ENCODE data around the gene OCRL. TPM values are rescaled to one million over a fixed set of nuclear protein-coding genes. Genes with fewer than 3 reads are reported as not detected.

OCRL gene
- total RNA-seq, 1 experiment from 2014 or later: 53.7 TPM

DNA sequence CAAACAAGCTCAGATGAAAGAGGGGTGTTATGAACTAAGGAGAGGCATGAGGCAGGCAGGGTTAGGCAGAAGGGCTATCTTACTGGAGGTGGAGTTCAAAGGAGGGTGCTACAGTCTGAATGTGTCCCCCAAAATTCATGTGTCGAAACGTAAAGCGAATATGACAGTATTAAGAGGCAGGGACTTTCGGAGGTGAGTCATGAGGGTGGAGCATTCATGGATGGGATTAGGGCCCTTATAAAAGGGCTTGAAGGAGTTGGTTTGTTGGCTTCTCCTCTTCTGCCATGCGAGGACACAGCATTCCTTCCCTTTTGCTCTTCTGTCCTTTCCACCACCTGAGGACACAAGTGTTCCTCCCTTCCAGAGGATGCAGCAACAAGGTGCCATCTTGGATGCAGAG is 91.8 kb downstream of the OCRL start:
- ATAC-seq (no peak; the same call in 1 of the 2 replicates), DNase-seq (ENCODE audit: low read depth, low spot score) (no peak)
- TF ChIP-seq, protein P1, sequence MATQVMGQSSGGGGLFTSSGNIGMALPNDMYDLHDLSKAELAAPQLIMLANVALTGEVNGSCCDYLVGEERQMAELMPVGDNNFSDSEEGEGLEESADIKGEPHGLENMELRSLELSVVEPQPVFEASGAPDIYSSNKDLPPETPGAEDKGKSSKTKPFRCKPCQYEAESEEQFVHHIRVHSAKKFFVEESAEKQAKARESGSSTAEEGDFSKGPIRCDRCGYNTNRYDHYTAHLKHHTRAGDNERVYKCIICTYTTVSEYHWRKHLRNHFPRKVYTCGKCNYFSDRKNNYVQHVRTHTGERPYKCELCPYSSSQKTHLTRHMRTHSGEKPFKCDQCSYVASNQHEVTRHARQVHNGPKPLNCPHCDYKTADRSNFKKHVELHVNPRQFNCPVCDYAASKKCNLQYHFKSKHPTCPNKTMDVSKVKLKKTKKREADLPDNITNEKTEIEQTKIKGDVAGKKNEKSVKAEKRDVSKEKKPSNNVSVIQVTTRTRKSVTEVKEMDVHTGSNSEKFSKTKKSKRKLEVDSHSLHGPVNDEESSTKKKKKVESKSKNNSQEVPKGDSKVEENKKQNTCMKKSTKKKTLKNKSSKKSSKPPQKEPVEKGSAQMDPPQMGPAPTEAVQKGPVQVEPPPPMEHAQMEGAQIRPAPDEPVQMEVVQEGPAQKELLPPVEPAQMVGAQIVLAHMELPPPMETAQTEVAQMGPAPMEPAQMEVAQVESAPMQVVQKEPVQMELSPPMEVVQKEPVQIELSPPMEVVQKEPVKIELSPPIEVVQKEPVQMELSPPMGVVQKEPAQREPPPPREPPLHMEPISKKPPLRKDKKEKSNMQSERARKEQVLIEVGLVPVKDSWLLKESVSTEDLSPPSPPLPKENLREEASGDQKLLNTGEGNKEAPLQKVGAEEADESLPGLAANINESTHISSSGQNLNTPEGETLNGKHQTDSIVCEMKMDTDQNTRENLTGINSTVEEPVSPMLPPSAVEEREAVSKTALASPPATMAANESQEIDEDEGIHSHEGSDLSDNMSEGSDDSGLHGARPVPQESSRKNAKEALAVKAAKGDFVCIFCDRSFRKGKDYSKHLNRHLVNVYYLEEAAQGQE (IDR thresholded peaks at IDR 0.05; ENCODE audit: insufficient read depth in 1 of 2, low read depth in 2 of 2, low read length in 1 of 2): no peak
- TF ChIP-seq, protein P2, sequence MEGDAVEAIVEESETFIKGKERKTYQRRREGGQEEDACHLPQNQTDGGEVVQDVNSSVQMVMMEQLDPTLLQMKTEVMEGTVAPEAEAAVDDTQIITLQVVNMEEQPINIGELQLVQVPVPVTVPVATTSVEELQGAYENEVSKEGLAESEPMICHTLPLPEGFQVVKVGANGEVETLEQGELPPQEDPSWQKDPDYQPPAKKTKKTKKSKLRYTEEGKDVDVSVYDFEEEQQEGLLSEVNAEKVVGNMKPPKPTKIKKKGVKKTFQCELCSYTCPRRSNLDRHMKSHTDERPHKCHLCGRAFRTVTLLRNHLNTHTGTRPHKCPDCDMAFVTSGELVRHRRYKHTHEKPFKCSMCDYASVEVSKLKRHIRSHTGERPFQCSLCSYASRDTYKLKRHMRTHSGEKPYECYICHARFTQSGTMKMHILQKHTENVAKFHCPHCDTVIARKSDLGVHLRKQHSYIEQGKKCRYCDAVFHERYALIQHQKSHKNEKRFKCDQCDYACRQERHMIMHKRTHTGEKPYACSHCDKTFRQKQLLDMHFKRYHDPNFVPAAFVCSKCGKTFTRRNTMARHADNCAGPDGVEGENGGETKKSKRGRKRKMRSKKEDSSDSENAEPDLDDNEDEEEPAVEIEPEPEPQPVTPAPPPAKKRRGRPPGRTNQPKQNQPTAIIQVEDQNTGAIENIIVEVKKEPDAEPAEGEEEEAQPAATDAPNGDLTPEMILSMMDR (IDR thresholded peaks at IDR 0.05): no peak
- TF ChIP-seq SIN3A (IDR thresholded peaks at IDR 0.05; ENCODE audit: borderline replicate concordance, insufficient read depth, low read depth, low read length): no peak
- TF ChIP-seq POLR2AphosphoS5 (IDR thresholded peaks at IDR 0.05; ENCODE audit: low read depth, low read length): no peak
- no peak for TF ChIP-seq TCF7L2 (IDR thresholded peaks at IDR 0.05; ENCODE audit: low read depth, low read length)
- Histone ChIP-seq H3K27me3 (ENCODE audit: control insufficient read depth, insufficient read depth, low read length) (no peaks in the 10 kb centered on the region), H3K36me3 (ENCODE audit: control insufficient read depth, insufficient read depth, low read length) (no peaks in the 10 kb centered on the region), H3K4me1 (ENCODE audit: control insufficient read depth, insufficient read depth, low read length) (no peaks in the 10 kb centered on the region), H3K27ac (ENCODE audit: low read length) (no peak overlapping the region), H3K4me3 (ENCODE audit: low read depth in 2 of 2, low read length in 2 of 2) (no peak overlapping the region), H3K9me3 (ENCODE audit: control insufficient read depth, insufficient read depth, low read depth, low read length) (no peaks in the 10 kb centered on the region)
- POLR2A ChIA-PET: no interaction called here
- CTCF ChIA-PET: no interaction called here
- no TSS peak for BruUV-seq (replicated peaks)
- in situ Hi-C loops (cut with HindIII; ENCODE audit: low pct_unique_long_range_greater_than_20kb, low sequenced_read_pairs) (no loop called here), intact Hi-C loops (cut with micrococcal nuclease; ENCODE audit: unreplicated experiment) (no loop called here)

DNA sequence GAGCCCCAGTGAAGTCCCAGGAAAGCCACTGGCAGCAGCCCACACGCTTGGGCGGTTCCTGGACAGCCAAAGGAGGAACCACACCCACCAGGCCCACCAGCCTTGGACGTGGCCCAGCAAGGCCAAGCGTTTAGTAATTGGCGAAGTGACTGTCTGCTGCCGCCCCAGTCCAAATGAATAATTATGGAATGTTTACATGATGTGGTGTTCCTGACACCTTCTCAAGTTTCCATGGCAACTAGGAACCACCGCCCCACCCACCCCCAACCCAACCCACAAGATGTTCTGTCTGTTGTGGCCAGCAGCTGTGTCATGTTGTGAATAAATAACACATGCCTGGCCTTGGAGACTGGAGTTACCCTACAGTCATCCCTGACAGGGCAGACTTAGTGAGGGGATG is 92.4 kb downstream of the OCRL start:
- Histone ChIP-seq H3K27ac (ENCODE audit: low read length) (no peak overlapping the region), H3K36me3 (ENCODE audit: control insufficient read depth, insufficient read depth, low read length) (no peaks in the 10 kb centered on the region), H3K27me3 (ENCODE audit: control insufficient read depth, insufficient read depth, low read length) (no peaks in the 10 kb centered on the region), H3K4me3 (ENCODE audit: low read depth in 2 of 2, low read length in 2 of 2) (no peak overlapping the region), H3K4me1 (ENCODE audit: control insufficient read depth, insufficient read depth, low read length) (no peaks in the 10 kb centered on the region), H3K9me3 (ENCODE audit: control insufficient read depth, insufficient read depth, low read depth, low read length) (no peaks in the 10 kb centered on the region)
- in situ Hi-C loops (cut with HindIII; ENCODE audit: low pct_unique_long_range_greater_than_20kb, low sequenced_read_pairs) (no loop called here), intact Hi-C loops (cut with micrococcal nuclease; ENCODE audit: unreplicated experiment) (no loop called here)
- ChIA-PET POLR2A (no interaction called here), CTCF (no interaction called here)
- DNase-seq (ENCODE audit: low read depth, low spot score): no peak
- no peak for ATAC-seq
- TF ChIP-seq, protein P2 (IDR thresholded peaks at IDR 0.05): no peak
- TF ChIP-seq, protein P1 (IDR thresholded peaks at IDR 0.05; ENCODE audit: insufficient read depth in 1 of 2, low read depth in 2 of 2, low read length in 1 of 2): no peak
- TF ChIP-seq TCF7L2 (IDR thresholded peaks at IDR 0.05; ENCODE audit: low read depth, low read length) (no peak), SIN3A (IDR thresholded peaks at IDR 0.05; ENCODE audit: borderline replicate concordance, insufficient read depth, low read depth, low read length) (no peak), POLR2AphosphoS5 (IDR thresholded peaks at IDR 0.05; ENCODE audit: low read depth, low read length) (no peak)
- BruUV-seq (replicated peaks): no TSS peak

Measured in Panc1 (cell line).